NT2/D1 (cell line): Measurements from ENCODE around the gene GOLPH3.

ENCODE experiments used
- YY1 ChIP-seq: IDR thresholded peaks from 2 replicates; pipeline ENCODE4 v1.6.1; 2011; ENCODE audit not compliant: insufficient read length, insufficient read depth
- ZNF274 ChIP-seq: IDR thresholded peaks from 2 replicates; pipeline ENCODE4 v1.6.1; 2011; ENCODE audit warnings: mild to moderate bottlenecking, low read depth, low read length

DNA sequence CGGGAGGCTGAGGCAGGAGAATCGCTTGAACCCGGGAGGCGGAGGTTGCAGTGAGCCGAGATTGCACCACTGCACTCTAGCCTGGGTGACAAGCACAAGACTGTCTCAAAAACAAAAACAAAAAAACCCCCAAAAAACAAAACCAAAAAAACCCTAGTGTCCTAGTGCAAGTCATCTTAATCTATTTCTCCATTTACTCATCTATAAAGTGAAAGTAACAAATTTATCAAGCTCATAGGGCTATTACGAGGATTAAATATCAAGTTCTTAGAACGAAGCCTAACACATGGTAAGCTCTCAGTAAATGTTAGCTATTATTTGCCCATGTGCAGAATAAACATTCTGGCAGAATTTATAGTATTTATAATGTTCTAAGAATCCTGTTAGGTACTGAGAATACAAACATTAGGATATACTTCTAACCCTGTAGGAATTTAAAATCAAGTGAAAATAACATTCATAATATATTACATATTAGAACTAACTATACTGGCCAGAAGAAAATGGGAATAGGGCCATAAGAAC, 45.0 kb downstream of the GOLPH3 start:
- TF ChIP-seq ZNF274 (no peak), YY1 (no peak)
